Hematopoietic multipotent progenitor cell treated with erythropoietin and hydrocortisone succinate and interleukin-3 and kit ligand, for 15 days (in vitro differentiated cells): ENCODE data around the gene TINCR.
A peak's percentile ranks its signal among the peaks of the same experiment; 100 is the strongest.
"Not testable (repeated sequence)": the region's sequence is repeated elsewhere in the genome, so short reads cannot be mapped to it uniquely, and the experiment has no call there.

Experiments
- DNase-seq: peaks from one replicate; pipeline ENCODE4 v3.0.0-alpha.2; 2015; ENCODE audit warnings: low spot score

Gene TINCR

GRCh38 chr19:5558101-5558621 lies 9.6 kb downstream of the TINCR start:
- no peak for DNase-seq

GRCh38 chr19:5557691-5558090 lies 10.1 kb downstream of the TINCR start:
- DNase-seq, result no peak

GRCh38 chr19:5554828-5555227 lies 12.9 kb downstream of the TINCR start:
- no peak for DNase-seq

GRCh38 chr19:5553892-5554291 lies 13.9 kb downstream of the TINCR start:
- DNase-seq, result no peak

GRCh38 chr19:5547881-5548280 lies 19.9 kb downstream of the TINCR start:
- peak; percentile 21 for DNase-seq

- no peak for DNase-seq
These were observed 21.8 kb downstream of the TINCR start for GRCh38 chr19:5545984-5546383.

GRCh38 chr19:5545051-5545450 lies 22.7 kb downstream of the TINCR start:
- DNase-seq, result no peak

GRCh38 chr19:5542665-5543064 lies 25.1 kb downstream of the TINCR start:
- no peak for DNase-seq

- no peak for DNase-seq
These were observed 26.3 kb downstream of the TINCR start for GRCh38 chr19:5541456-5541855.

GRCh38 chr19:5540208-5540607 lies 27.5 kb downstream of the TINCR start:
- DNase-seq, result no peak

- DNase-seq, result no peak
These were observed 29.9 kb downstream of the TINCR start for GRCh38 chr19:5537870-5538269.

GRCh38 chr19:5536982-5537579 lies 30.7 kb downstream of the TINCR start:
- DNase-seq, result not testable (repeated sequence)

- DNase-seq, result no peak
These were observed 31.3 kb downstream of the TINCR start for GRCh38 chr19:5536337-5536894.

- no peak for DNase-seq
These were observed 32.8 kb downstream of the TINCR start for GRCh38 chr19:5534787-5535586.

GRCh38 chr19:5533257-5533656 lies 34.5 kb downstream of the TINCR start:
- DNase-seq, result no peak

- no peak for DNase-seq
These were observed 37.1 kb downstream of the TINCR start for GRCh38 chr19:5530701-5531100.

- DNase-seq, result no peak
These were observed 41.1 kb downstream of the TINCR start for GRCh38 chr19:5526691-5527090.

GRCh38 chr19:5524081-5524480 lies 43.7 kb downstream of the TINCR start:
- DNase-seq, result no peak

GRCh38 chr19:5522106-5522505 lies 45.6 kb downstream of the TINCR start:
- DNase-seq, result no peak

- DNase-seq, result no peak
These were observed 47.3 kb downstream of the TINCR start for GRCh38 chr19:5520501-5520900.

- no peak for DNase-seq
These were observed 48.7 kb downstream of the TINCR start for GRCh38 chr19:5519076-5519475.

GRCh38 chr19:5515737-5516136 lies 52.0 kb downstream of the TINCR start:
- DNase-seq, result no peak

- no peak for DNase-seq
These were observed 53.8 kb downstream of the TINCR start for GRCh38 chr19:5514001-5514400.
